ENCODE results near the gene APPBP2. TPM values are rescaled to one million over a fixed set of nuclear protein-coding genes. Genes with fewer than 3 reads are reported as not detected.
A peak's percentile ranks its signal among the peaks of the same experiment; 100 is the strongest.

Gene APPBP2
- total and polyA plus RNA-seq, 2 of the 8 experiments (the other 6 are each of a cell fraction or from before 2014, with no cell fraction given): 3.3 to 18.0 TPM

DNA sequence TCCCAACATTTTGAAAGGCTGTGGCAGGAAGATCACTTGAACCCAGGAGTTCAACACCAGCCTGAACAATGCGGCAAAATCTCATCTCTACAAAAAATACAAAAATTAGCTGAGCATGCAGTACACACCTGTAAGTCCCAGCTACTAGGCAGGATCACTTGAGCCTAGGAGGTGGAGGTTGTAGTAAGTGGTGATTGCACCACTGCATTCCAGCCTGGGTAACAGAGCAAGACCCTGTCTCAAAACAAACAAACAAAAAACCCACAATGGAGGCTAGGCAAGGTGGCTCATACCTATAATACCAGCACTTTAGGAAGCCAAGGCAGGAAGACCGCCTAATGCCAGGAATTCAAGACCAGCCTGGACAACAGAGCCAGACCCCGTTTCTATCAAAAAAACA is 12.0 kb downstream of the APPBP2 start:
- H3K4me3 ChIP-seq (ENCODE audit: extremely low read depth in 1 of 4, insufficient read depth in 2 of 4, low read depth in 3 of 4, low read length in 4 of 4): no peak overlapping the region
- no peak overlapping the region for H3K9ac ChIP-seq (replicated peaks in 1 of 4; ENCODE audit: extremely low read depth in 1 of 4, low read depth in 3 of 4, low read length in 3 of 4)
- H3K18ac ChIP-seq (ENCODE audit: extremely low read depth, low read length): no peak overlapping the region
- no peak overlapping the region for H2BK120ac ChIP-seq (replicated peaks; ENCODE audit: low read depth, low read length)
- no peak overlapping the region for H2BK15ac ChIP-seq (ENCODE audit: low read length)
- no peak overlapping the region for H4K91ac ChIP-seq (replicated peaks; ENCODE audit: insufficient read length, low read length)
- no peaks in the 10 kb centered on the region for H3K9me3 ChIP-seq (ENCODE audit: insufficient read depth in 2 of 2, low read depth in 1 of 2, low read length in 1 of 2)
- no peak for TF ChIP-seq RFX5 (IDR thresholded peaks at IDR 0.05; ENCODE audit: borderline replicate concordance, low read depth, low read length)
- no peak for TF ChIP-seq NRF1 (IDR thresholded peaks at IDR 0.05; ENCODE audit: low read depth, low read length)
- TF ChIP-seq ZNF274 (IDR thresholded peaks at IDR 0.05; ENCODE audit: borderline replicate concordance, extremely low read depth, low read length): no peak
- no peak for TF ChIP-seq RBBP5 (IDR thresholded peaks at IDR 0.05; ENCODE audit: borderline replicate concordance, low read depth, low read length)
- TF ChIP-seq KDM4A (IDR thresholded peaks at IDR 0.05; ENCODE audit: low read depth, low read length, severe bottlenecking): no peak
- no peak for TF ChIP-seq SAP30 (IDR thresholded peaks at IDR 0.05; ENCODE audit: insufficient read depth, insufficient replicate concordance, low read length)
- no peak for TF ChIP-seq BRCA1 (IDR thresholded peaks at IDR 0.05; ENCODE audit: low read depth, low read length)
- TF ChIP-seq NANOG (IDR thresholded peaks at IDR 0.05; ENCODE audit: insufficient read depth, low read depth, low read length, poor library complexity, severe bottlenecking): no peak
- TF ChIP-seq TBP (IDR thresholded peaks at IDR 0.05; ENCODE audit: low read depth, low read length): no peak
- no peak for TF ChIP-seq JUN (IDR thresholded peaks at IDR 0.05; ENCODE audit: low read depth, low read length)
- no peak for TF ChIP-seq CBX8 (IDR thresholded peaks at IDR 0.05; ENCODE audit: borderline replicate concordance, low read depth, low read length)
- H2BK5ac ChIP-seq (ENCODE audit: low read depth, low read length): no peak overlapping the region
- H3K4me2 ChIP-seq (ENCODE audit: insufficient read depth in 1 of 2, low read depth in 2 of 2, low read length in 2 of 2): no peak overlapping the region
- peaks cover 0 to 7% (median 0%) of the 10 kb centered on the region in 4 experiments; a peak in 1 of 8 replicates for H3K36me3 ChIP-seq (ENCODE audit: control insufficient read depth in 2 of 4, insufficient read depth in 4 of 4, low read length in 3 of 4)
- H3K14ac ChIP-seq (ENCODE audit: insufficient read length): no peak overlapping the region
- peaks cover 2 to 8% of the 10 kb centered on the region in 2 experiments for H4K20me1 ChIP-seq (replicated peaks in 1 of 2; ENCODE audit: control insufficient read depth in 1 of 2, insufficient read depth in 2 of 2, low read length in 2 of 2)
- H3K4me1 ChIP-seq (replicated peaks in 1 of 4; ENCODE audit: control insufficient read depth in 3 of 4, insufficient read depth in 4 of 4, low read length in 3 of 4): no peaks in the 10 kb centered on the region
- no peak overlapping the region for H3K23ac ChIP-seq (ENCODE audit: insufficient read length)
- no peak overlapping the region for H3K56ac ChIP-seq (replicated peaks; ENCODE audit: insufficient read length, low read depth, low read length)
- no peaks in the 10 kb centered on the region for H3K23me2 ChIP-seq (ENCODE audit: low read depth, low read length)
- H3K79me2 ChIP-seq (ENCODE audit: control insufficient read depth in 1 of 2, insufficient read depth in 2 of 2, low read length in 2 of 2): peaks cover 0 to 68% of the 10 kb centered on the region in 2 experiments; a peak in 2 of 4 replicates
- 79% methylated on average over 3 of the region's 3 CpGs; no CpG with 5 or more reads in 1 of the 2 experiments for WGBS, 2 experiments (ENCODE audit: extremely low coverage in 1 of 2, insufficient coverage in 1 of 2, insufficient read length in 1 of 2, insufficient replicate concordance in 2 of 2, low coverage in 1 of 2, low lambda C conversion rate in 2 of 2, missing lambda C conversion rate in 1 of 2)
- H3K27ac ChIP-seq (ENCODE audit: low read depth, low read length): no peak overlapping the region
- ChIA-PET CTCF (ENCODE audit: partially characterized antibody) (no interaction called here), POLR2A (ENCODE audit: partially characterized antibody) (no interaction called here)
- H4K5ac ChIP-seq (ENCODE audit: insufficient read length, low read depth, low read length): no peak overlapping the region
- H3K27me3 ChIP-seq (replicated peaks in 1 of 4; ENCODE audit: control insufficient read depth in 3 of 4, extremely low read depth in 1 of 4, insufficient read depth in 3 of 4, low read length in 3 of 4): no peaks in the 10 kb centered on the region
- H4K8ac ChIP-seq (ENCODE audit: extremely low read depth, insufficient read depth, low read length): peak overlapping the region; percentile 68; the same call in 1 of the 2 replicates
- H2BK20ac ChIP-seq (ENCODE audit: low read length): no peak overlapping the region
- no peak overlapping the region for H3K4ac ChIP-seq (replicated peaks; ENCODE audit: insufficient read length, low read depth, low read length)
- DNase-seq (ENCODE audit: low read depth in 1 of 2, low spot score in 2 of 2) (peak in 1 of 2 experiments; percentile 8), FAIRE-seq (no peak)
- H2AK5ac ChIP-seq (ENCODE audit: low read depth, low read length): no peak overlapping the region
- H2BK12ac ChIP-seq (ENCODE audit: low read depth, low read length): no peak overlapping the region
- H3K79me1 ChIP-seq (ENCODE audit: low read depth, low read length): peaks cover 5% of the 10 kb centered on the region
- H2AFZ ChIP-seq (ENCODE audit: low read length): no peak overlapping the region

Measured in H1 (cell line).